HL-60 (cell line): ENCODE measurements around the gene CASD1.

Experiments
- DNase-seq, 2 experiments: peaks; one replicate each; pipeline ENCODE4 v3.0.0-alpha.2; 2010 to 2020; ENCODE audit warnings: low read depth in 1 of 2, low spot score in 1 of 2
- H3K27ac ChIP-seq: fragments of 250-450 bp; sonication (Bioruptor Pico); replicated peaks from 2 replicates; pipeline ENCODE4 v1.5.1; 2020; ENCODE audit warnings: mild to moderate bottlenecking, moderate library complexity
- H3K27me3 ChIP-seq: fragments of 250-450 bp; sonication (Bioruptor Pico); 2 replicates; pipeline ENCODE4 v1.5.1; 2021; ENCODE audit warnings: mild to moderate bottlenecking, moderate library complexity; ENCODE audit not compliant: insufficient read depth, poor library complexity, severe bottlenecking
- H3K4me3 ChIP-seq: replicated peaks from 2 replicates; pipeline ENCODE4 v1.5.1; 2011; ENCODE audit warnings: mild to moderate bottlenecking, control low read depth, low read length; ENCODE audit not compliant: insufficient read depth
- GABPA ChIP-seq: IDR thresholded peaks from 2 replicates; pipeline ENCODE4 v1.6.1; 2012; ENCODE audit warnings: low read depth
- POLR2AphosphoS5 ChIP-seq: IDR thresholded peaks from 2 replicates; pipeline ENCODE4 v1.6.1; 2012; ENCODE audit warnings: low read depth
- SPI1 ChIP-seq: IDR thresholded peaks from 2 replicates; pipeline ENCODE4 v1.6.1; 2012; ENCODE audit warnings: low read depth, mild to moderate bottlenecking, borderline replicate concordance
- TF ChIP-seq, protein P1 (sequence below): IDR thresholded peaks from one replicate; pipeline ENCODE4 v1.5.1; 2011; ENCODE audit warnings: low read length, control low read depth, inconsistent platforms; ENCODE audit not compliant: insufficient read depth
- TF ChIP-seq, protein P2 (sequence below): IDR thresholded peaks from 2 replicates; pipeline ENCODE4 v1.6.1; 2012; ENCODE audit warnings: low read depth; ENCODE audit not compliant: insufficient replicate concordance

CASD1 gene

DNA sequence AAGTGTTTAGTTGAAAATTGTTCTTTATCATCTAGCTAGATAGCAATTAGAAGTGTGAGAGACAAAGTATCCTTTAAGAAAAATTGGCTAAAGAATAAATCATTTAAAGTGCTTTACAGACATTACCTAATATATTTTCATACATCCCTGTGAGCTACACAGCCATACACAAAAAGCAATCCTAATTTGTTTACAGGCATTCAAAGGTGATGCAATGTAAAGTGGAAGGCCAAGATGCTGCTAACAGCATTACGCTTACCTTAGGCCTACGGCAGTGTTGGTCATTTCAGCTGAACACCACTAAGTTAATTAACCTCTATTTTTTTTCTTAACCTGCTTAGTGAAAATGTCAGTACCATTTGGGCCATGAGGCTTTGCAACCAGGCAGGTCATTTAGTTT is 10.7 kb upstream of the CASD1 start:
- no peak overlapping the region for H3K4me3 ChIP-seq
- no peak for DNase-seq
- TF ChIP-seq POLR2AphosphoS5 (no peak), GABPA (no peak), SPI1 (no peak)
- TF ChIP-seq, protein P1, sequence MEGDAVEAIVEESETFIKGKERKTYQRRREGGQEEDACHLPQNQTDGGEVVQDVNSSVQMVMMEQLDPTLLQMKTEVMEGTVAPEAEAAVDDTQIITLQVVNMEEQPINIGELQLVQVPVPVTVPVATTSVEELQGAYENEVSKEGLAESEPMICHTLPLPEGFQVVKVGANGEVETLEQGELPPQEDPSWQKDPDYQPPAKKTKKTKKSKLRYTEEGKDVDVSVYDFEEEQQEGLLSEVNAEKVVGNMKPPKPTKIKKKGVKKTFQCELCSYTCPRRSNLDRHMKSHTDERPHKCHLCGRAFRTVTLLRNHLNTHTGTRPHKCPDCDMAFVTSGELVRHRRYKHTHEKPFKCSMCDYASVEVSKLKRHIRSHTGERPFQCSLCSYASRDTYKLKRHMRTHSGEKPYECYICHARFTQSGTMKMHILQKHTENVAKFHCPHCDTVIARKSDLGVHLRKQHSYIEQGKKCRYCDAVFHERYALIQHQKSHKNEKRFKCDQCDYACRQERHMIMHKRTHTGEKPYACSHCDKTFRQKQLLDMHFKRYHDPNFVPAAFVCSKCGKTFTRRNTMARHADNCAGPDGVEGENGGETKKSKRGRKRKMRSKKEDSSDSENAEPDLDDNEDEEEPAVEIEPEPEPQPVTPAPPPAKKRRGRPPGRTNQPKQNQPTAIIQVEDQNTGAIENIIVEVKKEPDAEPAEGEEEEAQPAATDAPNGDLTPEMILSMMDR, result no peak
- TF ChIP-seq, protein P2, sequence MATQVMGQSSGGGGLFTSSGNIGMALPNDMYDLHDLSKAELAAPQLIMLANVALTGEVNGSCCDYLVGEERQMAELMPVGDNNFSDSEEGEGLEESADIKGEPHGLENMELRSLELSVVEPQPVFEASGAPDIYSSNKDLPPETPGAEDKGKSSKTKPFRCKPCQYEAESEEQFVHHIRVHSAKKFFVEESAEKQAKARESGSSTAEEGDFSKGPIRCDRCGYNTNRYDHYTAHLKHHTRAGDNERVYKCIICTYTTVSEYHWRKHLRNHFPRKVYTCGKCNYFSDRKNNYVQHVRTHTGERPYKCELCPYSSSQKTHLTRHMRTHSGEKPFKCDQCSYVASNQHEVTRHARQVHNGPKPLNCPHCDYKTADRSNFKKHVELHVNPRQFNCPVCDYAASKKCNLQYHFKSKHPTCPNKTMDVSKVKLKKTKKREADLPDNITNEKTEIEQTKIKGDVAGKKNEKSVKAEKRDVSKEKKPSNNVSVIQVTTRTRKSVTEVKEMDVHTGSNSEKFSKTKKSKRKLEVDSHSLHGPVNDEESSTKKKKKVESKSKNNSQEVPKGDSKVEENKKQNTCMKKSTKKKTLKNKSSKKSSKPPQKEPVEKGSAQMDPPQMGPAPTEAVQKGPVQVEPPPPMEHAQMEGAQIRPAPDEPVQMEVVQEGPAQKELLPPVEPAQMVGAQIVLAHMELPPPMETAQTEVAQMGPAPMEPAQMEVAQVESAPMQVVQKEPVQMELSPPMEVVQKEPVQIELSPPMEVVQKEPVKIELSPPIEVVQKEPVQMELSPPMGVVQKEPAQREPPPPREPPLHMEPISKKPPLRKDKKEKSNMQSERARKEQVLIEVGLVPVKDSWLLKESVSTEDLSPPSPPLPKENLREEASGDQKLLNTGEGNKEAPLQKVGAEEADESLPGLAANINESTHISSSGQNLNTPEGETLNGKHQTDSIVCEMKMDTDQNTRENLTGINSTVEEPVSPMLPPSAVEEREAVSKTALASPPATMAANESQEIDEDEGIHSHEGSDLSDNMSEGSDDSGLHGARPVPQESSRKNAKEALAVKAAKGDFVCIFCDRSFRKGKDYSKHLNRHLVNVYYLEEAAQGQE, result no peak
- H3K27ac ChIP-seq, result no peak overlapping the region
- no peaks in the 10 kb centered on the region for H3K27me3 ChIP-seq

DNA sequence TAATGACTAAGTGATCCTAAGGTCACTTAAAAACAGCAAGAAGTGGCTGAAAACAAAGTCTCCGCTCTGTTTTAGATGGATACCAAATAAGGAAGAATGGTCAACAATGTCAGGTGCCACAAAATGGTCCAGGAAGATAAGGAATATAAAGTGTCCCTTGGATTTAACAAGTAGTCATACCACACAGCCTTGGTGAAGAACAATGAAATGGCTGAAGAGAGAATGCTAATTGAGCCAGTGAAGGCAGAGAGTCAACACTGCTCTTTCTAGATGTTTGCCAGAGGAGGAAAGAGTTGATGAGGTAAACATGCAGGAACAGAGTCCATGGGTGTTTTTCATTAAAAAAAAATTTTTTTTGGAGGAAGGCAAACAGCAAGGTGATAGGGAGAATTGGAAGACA is 2.1 kb upstream of the CASD1 start:
- DNase-seq, result no peak
- TF ChIP-seq, protein P2, result no peak
- TF ChIP-seq POLR2AphosphoS5 (no peak), SPI1 (no peak), GABPA (no peak)
- TF ChIP-seq, protein P1, result no peak
- Histone ChIP-seq H3K27me3 (no peaks in the 10 kb centered on the region), H3K4me3 (no peak overlapping the region), H3K27ac (no peak overlapping the region)

DNA sequence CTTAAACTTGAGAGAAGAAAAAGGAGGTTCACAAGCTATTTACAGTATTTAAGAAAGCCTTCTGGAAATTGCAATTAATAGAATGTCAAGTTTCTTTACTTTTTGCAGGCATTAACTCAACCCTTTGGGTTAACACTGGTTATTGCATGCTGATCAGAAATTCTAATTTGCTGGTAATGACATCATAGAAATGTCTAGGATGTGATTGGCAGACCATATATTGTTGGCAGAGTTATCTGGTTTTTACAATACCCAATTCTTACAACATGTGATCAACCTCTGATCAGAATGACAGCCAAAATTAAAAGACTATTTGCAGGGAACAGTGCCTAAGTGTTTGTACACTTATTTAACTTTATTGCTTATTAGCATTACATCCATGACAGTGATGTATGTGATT is 1.6 kb upstream of the CASD1 start:
- Histone ChIP-seq H3K27me3 (no peaks in the 10 kb centered on the region), H3K27ac (no peak overlapping the region), H3K4me3 (no peak overlapping the region)
- no peak for TF ChIP-seq SPI1
- TF ChIP-seq GABPA, result no peak
- TF ChIP-seq, protein P1, result no peak
- TF ChIP-seq, protein P2, result no peak
- TF ChIP-seq POLR2AphosphoS5, result no peak
- DNase-seq, result no peak
